ENCODE measurements around the gene TIRAP.
"Not testable (repeated sequence)": the region's sequence is repeated elsewhere in the genome, so short reads cannot be mapped to it uniquely, and the experiment has no call there.

Gene TIRAP, protein sequence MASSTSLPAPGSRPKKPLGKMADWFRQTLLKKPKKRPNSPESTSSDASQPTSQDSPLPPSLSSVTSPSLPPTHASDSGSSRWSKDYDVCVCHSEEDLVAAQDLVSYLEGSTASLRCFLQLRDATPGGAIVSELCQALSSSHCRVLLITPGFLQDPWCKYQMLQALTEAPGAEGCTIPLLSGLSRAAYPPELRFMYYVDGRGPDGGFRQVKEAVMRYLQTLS

DNA sequence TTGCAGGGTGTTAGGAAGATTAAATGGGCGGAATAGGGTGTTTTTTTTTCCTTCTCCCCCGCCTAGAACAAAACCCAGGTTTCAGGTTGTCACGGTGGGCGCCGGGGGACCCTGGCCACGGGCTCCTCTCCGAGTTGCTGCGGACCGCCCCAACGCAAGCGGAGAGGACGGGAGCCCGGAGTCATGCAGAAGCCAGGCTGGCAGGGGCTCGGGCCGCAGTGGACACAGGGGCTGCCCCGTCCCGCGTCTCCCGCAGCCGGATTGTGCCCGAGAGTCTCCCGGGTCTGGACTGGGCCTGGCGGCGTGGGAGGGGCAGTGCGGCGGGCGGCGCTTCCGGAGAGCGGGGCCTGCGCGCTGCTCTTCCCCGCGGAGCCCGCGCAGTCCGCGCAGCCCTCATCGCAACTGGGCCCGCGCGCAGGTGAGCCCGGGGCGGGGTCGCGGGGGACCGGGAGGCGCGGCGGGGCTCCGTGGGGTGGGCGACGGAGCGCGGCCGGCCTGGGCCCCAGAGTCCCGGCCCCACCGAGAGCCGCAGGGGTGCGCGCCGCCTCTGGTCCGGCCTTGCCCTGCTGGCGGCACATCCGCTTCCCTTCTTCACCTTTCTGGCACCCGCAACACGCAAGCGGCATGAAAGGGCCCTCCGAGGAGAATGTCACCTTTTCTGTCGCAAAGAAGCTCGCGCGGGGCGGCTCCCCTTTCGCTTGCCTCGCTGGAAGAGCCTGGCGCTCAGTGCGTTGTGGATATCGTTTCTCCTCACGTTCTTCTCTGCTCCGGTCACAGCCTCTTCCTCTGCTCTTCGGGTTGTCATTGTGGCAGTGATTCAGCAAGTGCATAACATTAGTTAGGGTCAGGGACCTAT lies at the start of gene TIRAP:
TIRAP (plus strand) TSS at position 358 of the 856 bp plus-strand sequence. CDS start 7,802 bp downstream, outside the sequence.
- no peak for DNase-seq (ENCODE audit: low spot score)

DNA sequence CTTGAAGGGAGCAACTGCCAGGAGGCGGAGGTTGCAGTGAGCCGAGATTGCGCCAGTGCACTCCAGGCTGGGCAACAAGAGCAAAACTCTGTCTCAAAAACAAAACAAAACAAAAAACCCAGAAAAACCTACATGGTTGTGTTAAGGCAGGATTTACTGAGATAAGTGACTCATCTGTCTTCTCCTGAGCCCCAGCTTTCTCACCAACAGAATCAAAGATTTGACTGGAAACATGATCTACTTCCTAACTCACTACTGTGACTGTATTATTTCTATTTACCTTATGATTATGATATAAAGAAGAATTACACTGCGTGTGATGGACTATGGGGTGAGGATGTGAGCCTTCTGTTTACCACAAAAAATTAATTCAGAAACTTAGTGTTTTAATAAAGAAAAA lies 49.5 kb upstream of the TIRAP start:
- no peak for DNase-seq (ENCODE audit: low spot score)

DNA sequence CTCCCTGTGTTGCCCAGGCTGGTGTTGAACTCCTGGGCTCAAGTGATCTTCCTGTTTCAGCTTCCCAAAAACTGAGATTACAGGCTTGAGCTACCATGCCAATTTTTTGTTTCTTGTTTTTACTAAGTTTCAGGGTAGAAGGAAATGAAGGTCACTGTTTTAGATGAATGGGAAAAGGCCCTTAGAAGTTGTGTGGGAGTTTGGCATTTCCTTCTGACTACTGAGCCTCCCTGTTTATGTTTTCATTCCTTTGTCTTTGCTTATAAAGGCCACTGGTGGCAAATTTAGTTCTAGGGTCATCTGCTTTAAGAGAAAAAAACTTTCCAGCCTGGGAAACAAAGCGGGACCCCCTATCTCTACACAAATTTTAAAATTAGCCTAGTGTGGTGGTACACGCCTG lies 36.3 kb upstream of the TIRAP start:
- DNase-seq (ENCODE audit: low spot score): no peak

DNA sequence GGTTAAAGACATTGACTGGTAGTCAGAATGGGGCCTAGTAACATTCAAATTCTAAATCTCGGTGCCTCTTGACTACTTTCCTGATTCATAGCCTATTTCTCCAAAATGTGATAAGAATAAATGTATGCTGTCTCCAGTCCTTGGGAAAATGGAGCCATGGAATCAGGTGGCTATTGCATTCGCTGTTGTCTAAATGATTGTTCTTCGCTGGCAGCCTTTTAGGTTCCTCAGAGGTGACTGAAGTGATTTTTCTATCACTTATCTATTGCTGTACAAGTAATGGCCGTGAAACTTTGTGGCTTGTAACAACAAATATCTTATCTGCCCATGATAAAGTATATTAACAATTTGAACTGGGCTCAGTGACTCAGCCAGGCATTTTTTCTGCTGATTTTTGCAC lies 29.6 kb upstream of the TIRAP start:
- no peak for DNase-seq (ENCODE audit: low spot score)

DNA sequence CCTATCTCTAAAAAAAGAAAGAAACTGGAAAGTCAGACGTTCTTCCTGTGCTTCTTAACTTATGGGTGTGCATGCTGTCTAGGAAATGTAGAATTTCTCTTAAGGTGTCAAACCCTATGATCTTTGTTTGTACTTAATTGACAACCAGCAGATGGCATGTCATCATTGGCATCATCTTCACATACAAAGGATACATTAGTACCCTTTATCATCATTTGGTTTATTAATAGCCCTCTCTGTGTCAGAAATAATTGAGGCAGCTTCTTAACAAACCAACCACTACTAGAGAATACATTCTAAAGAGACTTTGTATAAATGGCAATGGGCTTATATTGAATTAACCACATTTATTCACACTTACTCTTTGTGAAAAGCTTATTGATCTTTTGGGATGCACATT lies 28.1 kb upstream of the TIRAP start:
- no peak for DNase-seq (ENCODE audit: low spot score)

DNA sequence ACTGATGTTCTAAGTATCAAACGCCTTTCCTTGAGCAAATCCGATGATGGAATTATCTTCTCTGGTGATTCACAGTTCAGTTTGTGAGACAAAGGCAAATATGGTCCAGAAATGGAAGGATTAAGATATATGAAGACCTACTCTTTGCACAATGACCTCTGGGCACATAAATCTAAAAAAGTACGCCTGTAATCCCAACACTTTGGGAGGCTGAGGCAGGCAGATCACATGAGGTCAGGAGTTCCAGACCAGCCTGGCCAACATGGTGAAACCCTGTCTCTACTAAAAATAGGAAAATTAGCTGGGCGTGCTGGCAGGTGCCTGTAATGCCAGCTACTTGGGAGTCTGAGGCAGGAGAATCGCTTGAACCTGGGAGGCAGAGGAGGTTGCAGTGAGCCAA lies 27.4 kb upstream of the TIRAP start:
- DNase-seq (ENCODE audit: low spot score): not testable (repeated sequence)

DNA sequence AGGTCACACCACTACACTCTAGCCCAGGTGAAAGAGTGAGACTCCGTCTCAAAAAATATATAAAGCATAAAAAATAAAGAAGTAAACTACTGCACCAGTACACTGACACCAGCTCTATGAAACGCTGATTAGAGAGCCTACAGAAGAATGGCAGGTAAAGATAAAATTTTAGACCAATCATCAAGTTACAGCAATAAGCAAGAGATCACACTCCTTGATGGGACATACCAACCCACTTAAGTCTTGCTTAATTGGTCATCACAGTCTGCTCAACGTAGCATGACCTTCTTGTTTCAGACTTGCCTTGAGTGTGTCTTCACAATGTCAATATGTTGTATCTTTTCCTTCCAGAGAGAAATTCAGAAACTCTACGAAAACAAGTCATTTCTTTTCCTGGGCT lies 26.7 kb upstream of the TIRAP start:
- DNase-seq (ENCODE audit: low spot score): no peak

DNA sequence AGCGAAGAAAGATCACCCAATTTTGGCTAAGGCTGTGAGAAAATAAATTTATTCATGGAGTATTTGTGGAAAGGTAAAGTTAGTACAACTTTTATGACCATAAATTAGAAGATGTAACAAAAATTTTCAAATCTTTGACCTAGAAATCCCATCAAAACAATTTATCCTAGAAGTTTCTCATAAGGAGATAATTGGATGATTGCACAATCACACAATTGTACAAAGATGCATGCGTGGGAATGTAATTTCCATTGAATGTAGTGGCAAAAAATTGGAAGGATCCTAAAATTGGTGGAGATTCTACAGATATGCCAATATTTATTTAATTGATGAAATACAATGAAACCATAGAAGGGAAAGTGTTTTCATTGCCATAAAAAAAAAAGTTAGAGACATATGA lies 25.7 kb upstream of the TIRAP start:
- DNase-seq (ENCODE audit: low spot score): no peak

DNA sequence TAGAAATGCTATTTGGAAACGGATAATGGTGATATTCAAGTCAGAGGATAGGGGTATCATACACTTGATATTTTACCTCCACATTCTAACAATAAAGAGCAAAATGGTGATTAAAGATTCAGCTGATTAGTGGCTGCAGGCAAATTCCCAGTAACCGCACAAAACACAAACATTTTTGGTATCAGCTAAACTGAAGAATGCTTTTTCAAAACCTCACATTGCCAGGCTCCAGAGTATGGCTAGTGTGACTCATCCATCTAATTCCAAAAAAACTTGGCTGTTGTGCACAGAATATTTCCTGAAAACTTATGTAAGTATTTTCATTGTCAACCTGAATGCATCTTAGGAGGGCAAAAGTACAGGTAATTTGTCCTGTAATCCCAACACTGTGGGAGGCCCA lies 25.1 kb upstream of the TIRAP start:
- DNase-seq (ENCODE audit: low spot score): no peak

DNA sequence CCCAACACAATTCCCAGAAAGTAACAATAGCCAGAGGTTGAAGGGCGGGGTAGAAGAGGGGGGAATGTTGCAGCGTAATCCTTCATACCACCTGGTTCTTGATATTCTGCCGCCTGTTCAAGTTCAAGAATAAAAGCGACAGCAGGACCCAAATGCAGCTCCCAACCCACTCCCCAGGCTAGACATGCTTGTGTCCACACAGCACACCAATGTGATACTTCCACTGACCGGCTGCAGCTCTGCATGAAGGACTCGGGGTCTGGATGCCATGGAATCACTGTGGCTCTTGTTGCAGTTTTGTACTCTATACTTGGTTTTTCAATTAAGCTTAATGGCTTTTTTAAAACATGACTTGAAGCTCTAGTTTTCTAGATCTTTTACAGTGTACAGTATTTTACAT lies 20.7 kb upstream of the TIRAP start:
- DNase-seq (ENCODE audit: low spot score): no peak

DNA sequence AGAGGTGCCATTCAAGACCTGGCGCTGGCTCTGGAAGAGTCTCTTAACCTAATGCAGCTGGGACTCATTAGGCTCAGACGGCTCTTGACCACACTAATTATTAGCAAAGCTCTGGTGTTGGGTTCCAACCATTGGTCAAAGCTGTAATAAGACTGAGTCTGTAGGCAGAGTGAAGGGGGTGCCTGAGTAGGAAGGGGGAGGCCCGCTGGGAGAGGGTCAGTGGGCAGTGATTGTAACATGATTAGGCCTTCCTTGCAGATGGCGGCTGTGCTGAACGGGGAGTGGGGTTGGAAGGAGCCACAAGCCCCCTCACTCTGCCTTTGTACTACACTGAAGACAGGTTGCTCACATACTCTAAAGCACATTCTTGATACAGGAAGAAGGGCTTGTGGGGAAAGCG lies 19.4 kb upstream of the TIRAP start:
- no peak for DNase-seq (ENCODE audit: low spot score)

DNA sequence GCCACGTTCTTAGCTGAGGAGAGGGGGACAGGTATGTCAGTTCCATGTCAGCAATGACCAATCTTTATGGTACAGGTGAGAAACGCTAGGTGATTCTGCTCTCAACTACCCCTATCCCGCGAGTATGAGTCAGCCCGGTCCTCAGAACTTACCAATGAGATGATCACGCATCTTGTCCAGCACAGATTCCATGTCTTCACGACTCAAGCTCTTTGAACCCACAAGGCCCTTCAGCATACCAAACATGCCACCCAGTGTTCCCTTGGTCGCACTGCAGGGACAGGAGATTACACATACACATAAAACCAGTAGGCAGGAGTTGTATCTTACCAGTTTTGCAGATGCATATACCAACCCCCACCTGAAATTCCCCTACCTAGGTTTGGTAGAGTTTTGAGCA lies 17.1 kb upstream of the TIRAP start:
- DNase-seq (ENCODE audit: low spot score): no peak

DNA sequence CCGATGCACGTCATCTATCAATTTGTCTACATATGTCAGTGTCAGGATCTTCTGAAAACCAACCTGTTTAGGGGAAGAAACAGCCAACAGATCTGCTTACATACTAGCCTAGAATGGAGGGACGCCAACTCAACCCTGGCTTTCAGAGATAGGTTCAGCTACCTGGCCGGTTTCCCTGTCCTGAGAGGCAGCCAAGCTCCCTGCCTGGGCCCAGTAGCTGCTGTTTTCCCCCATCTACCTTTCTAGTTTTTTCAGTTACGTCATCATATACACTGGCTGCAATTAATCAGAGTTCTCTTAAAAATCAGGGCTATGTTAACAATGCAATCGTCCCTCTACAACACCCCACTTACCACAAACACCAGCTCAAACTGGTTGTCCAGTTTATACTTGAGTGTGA lies 15.2 kb upstream of the TIRAP start:
- peak; percentile 9 for DNase-seq (ENCODE audit: low spot score)

DNA sequence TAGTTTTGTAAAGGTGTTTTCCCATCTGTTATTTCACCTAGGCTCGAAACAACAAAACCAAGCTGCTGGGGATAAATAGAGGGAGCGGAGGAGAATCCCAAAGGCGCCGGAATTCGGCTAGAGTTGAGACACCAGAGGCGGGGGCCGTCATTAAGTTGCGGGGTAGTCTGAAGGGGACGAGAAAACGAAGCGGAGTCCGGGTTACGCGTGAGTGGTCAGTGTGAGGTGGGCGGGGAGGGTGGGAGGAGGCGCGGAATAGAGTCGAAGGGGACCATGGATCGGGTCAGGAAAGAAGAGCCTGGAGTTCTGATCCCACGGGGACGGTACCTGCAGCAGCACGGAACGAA lies 14.6 kb upstream of the TIRAP start:
- DNase-seq (ENCODE audit: low spot score): no peak

DNA sequence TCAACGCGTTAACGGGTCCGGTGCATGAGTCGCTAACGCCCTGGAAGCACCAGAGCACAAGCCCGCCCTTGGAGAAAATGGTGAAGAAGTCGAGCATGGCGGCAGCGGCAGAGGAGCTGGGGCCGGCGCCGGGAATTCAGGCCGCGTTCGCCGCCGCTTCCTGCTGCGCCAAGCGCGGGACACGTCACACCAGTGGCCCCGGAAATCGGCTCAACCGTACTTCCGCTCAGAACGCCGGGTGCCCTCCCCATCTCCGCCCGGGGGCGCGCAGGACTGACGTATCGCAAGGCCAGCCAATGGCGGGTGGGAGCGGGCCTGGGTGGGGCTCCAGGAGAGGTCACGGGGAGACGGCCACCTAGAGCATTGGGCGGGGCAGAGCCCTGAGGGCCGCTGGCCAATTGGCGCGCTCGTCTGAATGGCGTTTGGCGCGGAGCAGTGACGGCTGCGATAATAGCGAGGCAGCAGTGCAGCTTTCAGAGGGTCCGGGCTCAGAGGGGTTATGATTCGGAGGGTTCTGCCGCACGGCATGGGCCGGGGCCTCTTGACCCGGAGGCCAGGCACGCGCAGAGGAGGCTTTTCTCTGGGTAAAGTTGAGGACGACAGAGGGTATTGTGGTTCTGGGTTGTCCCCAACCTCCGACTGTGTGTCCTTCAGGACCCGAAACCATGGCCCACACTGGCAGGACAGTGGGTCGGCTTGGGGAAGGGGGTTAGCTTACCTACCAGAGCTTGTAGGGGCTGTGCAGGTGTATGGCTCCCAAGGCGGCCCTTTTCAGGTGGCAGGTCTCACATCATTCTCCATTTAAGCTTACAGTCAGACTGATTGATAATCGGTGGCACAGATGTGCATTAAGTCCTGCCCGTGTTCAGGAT lies 13.9 kb upstream of the TIRAP start, which contains the start of the genes FOXRED1 and SRPRA:
FOXRED1 (plus strand) TSS at position 447 of the 872 bp plus-strand sequence; CDS start at position 500, 53 bp downstream.
SRPRA (minus strand) TSS at position 188 of the 872 bp plus-strand sequence; CDS start at position 97, 91 bp downstream.
- peak; percentile 98 for DNase-seq (ENCODE audit: low spot score)

DNA sequence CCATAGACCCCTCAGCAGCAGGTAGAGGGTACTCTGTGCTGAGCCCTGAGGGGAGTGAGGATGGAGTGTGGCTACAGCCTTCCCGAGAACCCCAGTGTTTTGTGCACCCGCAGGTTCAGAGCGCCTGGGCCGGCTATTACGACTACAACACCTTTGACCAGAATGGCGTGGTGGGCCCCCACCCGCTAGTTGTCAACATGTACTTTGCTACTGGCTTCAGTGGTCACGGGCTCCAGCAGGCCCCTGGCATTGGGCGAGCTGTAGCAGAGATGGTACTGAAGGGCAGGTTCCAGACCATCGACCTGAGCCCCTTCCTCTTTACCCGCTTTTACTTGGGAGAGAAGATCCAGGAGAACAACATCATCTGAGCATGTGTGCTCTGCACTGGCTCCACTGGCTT lies 5.6 kb upstream of the TIRAP start:
- no peak for DNase-seq (ENCODE audit: low spot score)

DNA sequence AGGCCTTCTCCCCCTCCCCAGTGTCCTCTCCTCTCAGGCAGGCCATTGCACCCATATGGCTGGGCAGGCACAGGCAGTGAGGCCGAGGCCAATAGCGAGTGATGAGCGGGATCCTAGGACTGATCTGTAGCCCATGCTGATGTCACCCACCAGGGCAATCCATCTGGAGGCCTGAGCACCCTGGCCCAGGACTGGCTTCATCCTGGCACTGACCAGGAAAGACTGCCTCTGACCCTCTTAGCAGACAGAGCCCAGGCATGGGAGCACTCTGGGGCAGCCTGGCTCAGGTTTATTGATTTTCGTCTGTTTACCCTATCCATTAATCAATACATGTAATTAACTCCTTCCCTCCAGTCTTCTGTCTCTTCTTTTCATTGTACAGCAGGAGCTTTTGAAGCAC lies 5.1 kb upstream of the TIRAP start:
- no peak for DNase-seq (ENCODE audit: low spot score)

DNA sequence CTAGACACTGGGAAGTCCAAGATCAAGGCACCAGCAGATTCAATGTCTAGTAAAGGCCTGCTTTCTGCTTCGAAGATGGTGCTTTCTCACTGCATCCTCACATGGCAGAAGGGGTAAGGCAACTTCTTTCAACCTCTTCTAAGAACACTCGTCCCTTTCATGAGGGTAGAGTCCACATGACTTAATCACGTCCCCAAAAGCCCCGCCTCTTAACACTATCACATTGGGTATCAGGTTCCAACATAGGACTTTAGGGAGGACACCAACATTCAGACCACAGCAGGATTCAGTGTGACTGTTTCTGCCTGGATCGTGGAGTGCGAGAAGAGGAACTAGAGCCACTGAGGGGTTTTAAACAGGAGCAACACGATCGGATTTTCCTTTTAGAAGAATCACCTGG lies 3.7 kb upstream of the TIRAP start:
- DNase-seq (ENCODE audit: low spot score): no peak

DNA sequence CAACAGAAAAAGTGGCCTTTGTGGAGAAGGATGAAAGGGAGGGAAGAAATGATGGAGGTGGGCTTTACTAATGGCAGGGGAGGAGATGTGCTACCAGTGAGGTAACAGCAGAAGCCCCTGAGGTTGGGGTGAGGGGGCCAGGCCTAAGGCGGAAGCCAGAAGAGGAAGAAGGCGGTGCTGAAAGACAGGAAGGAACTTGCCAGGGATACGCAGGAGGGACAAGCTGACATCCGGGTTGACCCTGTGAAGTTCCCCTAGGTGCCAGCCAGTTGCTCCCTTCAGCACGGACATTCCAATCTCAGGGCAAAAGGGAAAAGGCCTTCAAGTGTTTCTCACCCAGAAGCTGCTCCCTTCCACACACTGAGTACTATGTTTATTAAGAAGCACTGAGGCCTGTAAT lies 2.3 kb upstream of the TIRAP start:
- DNase-seq (ENCODE audit: low spot score): no peak

DNA sequence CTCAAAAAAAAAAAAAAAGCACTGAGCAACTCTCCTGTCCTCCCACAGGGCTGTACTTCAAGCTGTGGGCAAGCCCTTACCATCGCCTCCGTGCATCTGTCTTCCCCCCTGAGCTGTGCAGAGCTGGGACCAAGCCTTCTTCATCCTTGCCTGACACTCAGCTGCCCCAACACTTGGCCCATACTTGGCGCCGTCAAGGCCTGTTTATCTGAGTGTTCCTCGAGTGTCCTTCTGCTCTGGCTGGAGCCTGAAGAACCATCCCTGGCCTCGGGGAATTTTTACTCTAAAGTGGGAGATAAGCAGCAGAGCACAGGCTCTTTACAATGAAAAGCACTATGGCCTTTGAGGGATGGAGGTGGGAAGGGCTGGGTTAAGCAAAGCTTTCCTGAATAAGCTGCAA lies 1.6 kb upstream of the TIRAP start:
- no peak for DNase-seq (ENCODE audit: low spot score)

DNA sequence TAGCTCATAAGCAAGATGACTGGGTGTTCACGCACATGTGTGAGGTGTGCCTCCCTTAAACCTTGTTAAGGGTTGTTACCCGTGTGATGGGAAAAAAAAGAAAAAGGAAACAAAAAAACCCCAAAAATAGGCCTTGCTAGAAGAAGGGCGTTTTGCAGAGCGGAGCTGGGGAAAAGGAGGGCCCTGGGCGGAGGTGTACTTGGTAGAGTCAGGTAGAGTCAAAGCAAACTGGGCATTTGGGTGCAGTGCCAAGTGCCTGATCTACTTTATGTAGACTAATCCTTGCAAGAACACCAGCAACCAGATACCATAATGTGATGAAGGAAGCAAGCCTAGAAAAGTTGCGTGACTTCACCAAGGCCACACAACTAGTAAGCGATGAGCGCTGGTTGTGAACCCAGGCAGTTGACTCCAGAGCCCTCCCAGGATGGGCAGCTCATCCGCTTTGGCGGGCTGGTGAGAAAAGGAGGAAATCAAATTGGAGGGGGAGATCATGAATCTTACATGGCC lies 1.2 kb upstream of the TIRAP start:
- no peak for DNase-seq (ENCODE audit: low spot score)

DNA sequence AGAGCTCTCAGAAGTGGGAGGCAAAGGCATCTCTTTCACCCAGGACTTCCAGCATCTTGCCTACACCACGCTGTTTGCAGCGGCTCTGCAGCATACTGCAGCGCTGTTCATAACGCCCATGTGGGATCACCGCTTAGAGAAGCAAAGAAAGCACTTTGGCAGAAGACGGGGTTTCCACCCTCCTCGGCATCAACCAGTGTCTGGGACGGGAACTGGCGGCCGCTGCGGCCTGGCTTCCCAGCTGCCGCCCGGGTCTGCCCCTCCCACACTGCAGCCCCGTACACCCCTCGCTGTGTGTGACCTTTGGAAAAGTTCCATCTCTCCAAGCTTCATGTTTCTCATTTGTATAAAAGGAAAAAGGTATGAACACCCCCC lies 545 bp upstream of the TIRAP start:
- no peak for DNase-seq (ENCODE audit: low spot score)

All from hematopoietic multipotent progenitor cell treated with erythropoietin and hydrocortisone succinate and interleukin-3 and kit ligand, for 17 days (in vitro differentiated cells).